Prostate gland (tissue), 2 donors: ENCODE data around the gene ZNF415. TPM values are rescaled to one million over a fixed set of nuclear protein-coding genes. Genes with fewer than 3 reads are reported as not detected.

Source experiments
- DNase-seq: peaks from one replicate; pipeline ENCODE4 v3.0.0-alpha.2; 2019; ENCODE audit warnings: low spot score
- H3K27ac ChIP-seq, 2 donors: fragments of 200-600 bp; sonication (generic); 2 replicates each; pipeline ENCODE4 v1.5.1; 2017 to 2019
- H3K27me3 ChIP-seq: fragments of 200-600 bp; sonication (generic); replicated peaks from 2 replicates; pipeline ENCODE4 v1.5.1; 2019; ENCODE audit not compliant: insufficient read depth
- H3K36me3 ChIP-seq, 2 donors: fragments of 200-600 bp; sonication (generic); 1 replicate in 1 of 2; 2 replicates in 1 of 2; pipeline versions ENCODE4 v1.5.1 to v1.8.1; 2017 to 2019
- H3K4me1 ChIP-seq: fragments of 200-600 bp; sonication (generic); replicated peaks from 2 replicates; pipeline ENCODE4 v1.5.1; 2019
- H3K4me3 ChIP-seq, 2 donors: fragments of 200-600 bp; sonication (generic); 2 replicates each; pipeline ENCODE4 v1.5.1; 2017 to 2019
- H3K9me3 ChIP-seq: fragments of 200-600 bp; sonication (generic); 2 replicates; pipeline ENCODE4 v1.5.1; 2017
- CTCF ChIP-seq, 4 experiments: fragments of 200-600 bp in 2 of 4; fragments of 450-650 bp in 2 of 4; sonication (generic) in 2 of 4; IDR thresholded peaks; 1 replicate in 3 of 4; 2 replicates in 1 of 4; pipeline ENCODE4 v1.5.1; 2016 to 2019; ENCODE audit warnings: antibody characterized with exemption in 4 of 4, mild to moderate bottlenecking in 2 of 4, moderate library complexity in 2 of 4
- POLR2A ChIP-seq: fragments of 450-650 bp; IDR thresholded peaks from one replicate; pipeline ENCODE4 v1.6.1; 2016; ENCODE audit warnings: antibody characterized with exemption, mild to moderate bottlenecking
- POLR2AphosphoS5 ChIP-seq: sonication (generic); formaldehyde crosslinking; IDR thresholded peaks from one replicate; pipeline ENCODE4 v1.6.1; 2017; ENCODE audit warnings: antibody characterized with exemption
- WGBS: methylation state at CpG from one replicate; pipeline ENCODE4 v1.1.5; 2018; 5-methylcytosine and 5-hydroxymethylcytosine counted together
- intact Hi-C: fragments of 100-400 bp; cut with DNase I; formaldehyde crosslinking; loops from one replicate; pipeline ENCODE4 v1.14.2; 2022
- total RNA-seq, 2 donors: library from RNA; depleted of rRNA; stranded (reverse); fragments of >200 nt; gene quantifications; one replicate each; pipeline ENCODE4 v1.1.0, GENCODE V29; 2016

ZNF415 gene
- total RNA-seq, 2 donors from 2014 or later = 13.7 to 22.8 TPM

GRCh38 chr19:53147645-53148044, 14.9 kb upstream of the ZNF415 start:
- H3K9me3 ChIP-seq = no peaks in the 10 kb centered on the region
- intact Hi-C loops = no loop called here
- no peak overlapping the region for H3K27ac ChIP-seq
- H3K36me3 ChIP-seq = peaks cover 0 to 12% of the 10 kb centered on the region in 2 donors
- DNase-seq = no peak
- H3K27me3 ChIP-seq = no peaks in the 10 kb centered on the region
- TF ChIP-seq POLR2A = no peak
- no peak for TF ChIP-seq POLR2AphosphoS5
- TF ChIP-seq CTCF (IDR thresholded peaks at IDR 0.05) = no peak
- no peak overlapping the region for H3K4me3 ChIP-seq
- no peaks in the 10 kb centered on the region for H3K4me1 ChIP-seq

- TF ChIP-seq POLR2A (no peak), CTCF (IDR thresholded peaks at IDR 0.05) (no peak), POLR2AphosphoS5 (no peak)
- intact Hi-C loops = no loop called here
Measured at GRCh38 chr19:53140351-53140750, 7.6 kb upstream of the ZNF415 start.

GRCh38 chr19:53136432-53136831, 3.7 kb upstream of the ZNF415 start:
- no peak for DNase-seq
- H3K27me3 ChIP-seq = no peaks in the 10 kb centered on the region
- 83% methylated on average over 3 of the region's 3 CpGs for WGBS
- TF ChIP-seq CTCF (IDR thresholded peaks at IDR 0.05) = no peak
- no peak for TF ChIP-seq POLR2AphosphoS5
- peaks cover 7% of the 10 kb centered on the region for H3K9me3 ChIP-seq
- no peak overlapping the region for H3K27ac ChIP-seq
- no peak overlapping the region for H3K4me3 ChIP-seq
- intact Hi-C loops = no loop called here
- no peaks in the 10 kb centered on the region for H3K36me3 ChIP-seq
- H3K4me1 ChIP-seq = peaks cover under 1% of the 10 kb centered on the region

More at GRCh38 chr19:53140351-53140750, 7.6 kb upstream of the ZNF415 start:
- no peak for DNase-seq
- Histone ChIP-seq H3K4me3 (no peak overlapping the region), H3K36me3 (peaks cover 0 to 7% of the 10 kb centered on the region in 2 donors), H3K27ac (no peak overlapping the region), H3K9me3 (peaks cover 7% of the 10 kb centered on the region), H3K4me1 (no peaks in the 10 kb centered on the region), H3K27me3 (no peaks in the 10 kb centered on the region)
- 96% methylated on average over 4 of the region's 4 CpGs for WGBS

GRCh38 chr19:53131727-53132126, 983 bp downstream of the ZNF415 start:
- peak overlapping the region; percentile 74 to 76 for H3K27ac ChIP-seq

More at GRCh38 chr19:53131727-53132126, 983 bp downstream of the ZNF415 start:
- Histone ChIP-seq H3K36me3 (no peaks in the 10 kb centered on the region), H3K4me1 (peaks cover 4% of the 10 kb centered on the region), H3K4me3 (peak overlapping the region; percentile 60 to 70), H3K27me3 (no peaks in the 10 kb centered on the region), H3K9me3 (no peaks in the 10 kb centered on the region)
- WGBS = 29% methylated on average over 6 of the region's 6 CpGs
- TF ChIP-seq POLR2AphosphoS5 = no peak
- no peak for TF ChIP-seq CTCF (IDR thresholded peaks at IDR 0.05)
- TF ChIP-seq POLR2A = no peak
- intact Hi-C loops = no loop called here
- DNase-seq = no peak
